HG03060 (cell line): ENCODE results near the gene IQCN.
A peak's percentile ranks its signal among the peaks of the same experiment; 100 is the strongest.

ENCODE experiments used
- ATAC-seq: cut with Tn5 transposase; IDR thresholded peaks from one replicate; pipeline ENCODE4 v1.9.1; 2021; ENCODE audit warnings: low read depth, moderate number of reproducible peaks; ENCODE audit not compliant: unreplicated experiment

Gene IQCN

GRCh38 chr19:18287836-18288772 lies 13.9 kb upstream of the IQCN start:
- ATAC-seq: no peak

- ATAC-seq: no peak
Measured at GRCh38 chr19:18286973-18287635, 12.9 kb upstream of the IQCN start.

GRCh38 chr19:18284712-18285360 lies 10.6 kb upstream of the IQCN start:
- ATAC-seq: no peak

- ATAC-seq: no peak
Measured at GRCh38 chr19:18283338-18283737, 9.1 kb upstream of the IQCN start.

GRCh38 chr19:18282788-18283141 lies 8.5 kb upstream of the IQCN start:
- no peak for ATAC-seq

GRCh38 chr19:18282021-18282787 lies 8.0 kb upstream of the IQCN start:
- no peak for ATAC-seq

GRCh38 chr19:18281082-18282020 lies 7.1 kb upstream of the IQCN start, which contains the start of gene JUND:
TSS of gene JUND (minus strand) at chr19:18281622. CDS start at chr19:18281484, 138 bp downstream.
- ATAC-seq: peak; percentile 29

GRCh38 chr19:18280247-18281081 lies 6.2 kb upstream of the IQCN start:
- ATAC-seq: no peak

- no peak for ATAC-seq
Measured at GRCh38 chr19:18279516-18280246, 5.4 kb upstream of the IQCN start.

GRCh38 chr19:18279266-18279515 lies 4.9 kb upstream of the IQCN start:
- ATAC-seq: no peak

GRCh38 chr19:18278521-18279265 lies 4.4 kb upstream of the IQCN start:
- no peak for ATAC-seq

- no peak for ATAC-seq
Measured at GRCh38 chr19:18274781-18275356, 617 bp upstream of the IQCN start.

- no peak for ATAC-seq
Measured at GRCh38 chr19:18273561-18274218, 562 bp downstream of the IQCN start.

GRCh38 chr19:18271433-18271841 lies 2.8 kb downstream of the IQCN start:
- no peak for ATAC-seq

GRCh38 chr19:18270326-18270725 lies 3.9 kb downstream of the IQCN start:
- ATAC-seq: no peak

- ATAC-seq: no peak
Measured at GRCh38 chr19:18269070-18269723, 5.1 kb downstream of the IQCN start.
